WI38 (cell line): ENCODE data around the gene GRIK5.

ENCODE experiments used
- H3K4me3 ChIP-seq: 2 replicates; pipeline ENCODE4 v1.5.1; 2011; ENCODE audit warnings: low read depth, mild to moderate bottlenecking, control low read depth, low read length
- TF ChIP-seq, protein P1 (sequence below): IDR thresholded peaks from 2 replicates; pipeline ENCODE4 v1.5.1; 2012; ENCODE audit warnings: low read depth, mild to moderate bottlenecking, control low read depth, low read length

Gene GRIK5

DNA sequence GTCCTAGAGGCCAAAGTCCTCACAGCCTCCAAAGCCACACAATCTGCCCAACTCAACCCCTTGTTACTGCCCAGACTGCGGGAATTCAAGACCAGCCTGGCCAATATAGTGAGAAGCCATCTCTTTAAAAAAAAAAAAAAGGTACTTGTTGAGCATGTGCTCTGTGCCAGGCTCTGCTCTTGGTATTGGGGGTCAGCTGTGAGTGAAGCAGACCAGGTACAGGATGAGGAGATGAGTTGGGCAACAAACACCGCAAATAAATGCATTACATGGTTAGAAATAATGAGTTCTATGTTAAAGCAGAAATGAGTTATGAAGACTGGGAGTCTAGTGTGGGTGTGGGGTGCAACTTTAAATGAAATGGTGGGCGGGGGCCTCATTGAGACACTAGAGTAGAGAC lies 9.9 kb downstream of the GRIK5 start:
- no peak overlapping the region for H3K4me3 ChIP-seq

DNA sequence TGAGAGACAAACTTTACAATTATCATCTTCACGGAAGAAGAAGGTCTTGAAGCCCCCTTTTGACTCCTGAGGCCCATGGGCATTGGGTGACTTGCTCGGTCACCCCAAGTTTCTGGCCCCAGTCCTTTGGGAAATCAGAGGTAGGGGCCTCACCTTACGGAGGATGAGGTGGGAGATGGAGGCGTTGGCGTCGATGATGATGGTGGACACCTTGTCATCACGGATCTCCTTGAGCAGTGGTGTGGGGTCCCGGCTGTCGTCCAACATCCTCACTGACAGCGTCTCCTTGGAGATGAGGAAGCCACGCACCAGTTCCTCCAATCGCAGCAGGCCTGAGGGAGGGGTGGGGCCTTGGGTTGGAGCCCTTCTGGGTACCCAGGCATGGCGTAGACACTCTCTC lies 10.8 kb downstream of the GRIK5 start:
- H3K4me3 ChIP-seq, result no peak overlapping the region
- TF ChIP-seq, protein P1, sequence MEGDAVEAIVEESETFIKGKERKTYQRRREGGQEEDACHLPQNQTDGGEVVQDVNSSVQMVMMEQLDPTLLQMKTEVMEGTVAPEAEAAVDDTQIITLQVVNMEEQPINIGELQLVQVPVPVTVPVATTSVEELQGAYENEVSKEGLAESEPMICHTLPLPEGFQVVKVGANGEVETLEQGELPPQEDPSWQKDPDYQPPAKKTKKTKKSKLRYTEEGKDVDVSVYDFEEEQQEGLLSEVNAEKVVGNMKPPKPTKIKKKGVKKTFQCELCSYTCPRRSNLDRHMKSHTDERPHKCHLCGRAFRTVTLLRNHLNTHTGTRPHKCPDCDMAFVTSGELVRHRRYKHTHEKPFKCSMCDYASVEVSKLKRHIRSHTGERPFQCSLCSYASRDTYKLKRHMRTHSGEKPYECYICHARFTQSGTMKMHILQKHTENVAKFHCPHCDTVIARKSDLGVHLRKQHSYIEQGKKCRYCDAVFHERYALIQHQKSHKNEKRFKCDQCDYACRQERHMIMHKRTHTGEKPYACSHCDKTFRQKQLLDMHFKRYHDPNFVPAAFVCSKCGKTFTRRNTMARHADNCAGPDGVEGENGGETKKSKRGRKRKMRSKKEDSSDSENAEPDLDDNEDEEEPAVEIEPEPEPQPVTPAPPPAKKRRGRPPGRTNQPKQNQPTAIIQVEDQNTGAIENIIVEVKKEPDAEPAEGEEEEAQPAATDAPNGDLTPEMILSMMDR, result no peak

More for the DNA sequence above, 9.9 kb downstream of the GRIK5 start:
- TF ChIP-seq, protein P1, result no peak

DNA sequence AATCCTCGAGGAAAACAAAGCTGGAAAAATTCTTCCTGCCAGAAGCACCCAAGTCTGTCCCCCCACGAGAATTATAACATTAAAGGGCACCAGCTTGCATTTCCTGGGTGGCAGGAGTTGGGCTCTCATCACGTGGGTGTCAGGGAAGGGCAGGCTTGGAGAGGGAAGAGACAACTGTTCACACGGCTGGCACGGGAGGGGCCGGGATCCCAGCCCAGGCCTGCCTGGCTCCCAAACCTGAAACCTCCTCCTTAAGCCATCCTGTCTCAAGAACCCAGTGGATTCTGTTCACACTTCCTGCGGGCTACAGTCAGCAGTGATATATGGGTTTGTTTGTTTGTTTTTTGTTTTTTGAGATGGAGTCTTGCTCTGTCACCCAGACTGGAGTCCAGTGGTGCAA lies 12.2 kb downstream of the GRIK5 start:
- no peak overlapping the region for H3K4me3 ChIP-seq
- TF ChIP-seq, protein P1, result no peak

DNA sequence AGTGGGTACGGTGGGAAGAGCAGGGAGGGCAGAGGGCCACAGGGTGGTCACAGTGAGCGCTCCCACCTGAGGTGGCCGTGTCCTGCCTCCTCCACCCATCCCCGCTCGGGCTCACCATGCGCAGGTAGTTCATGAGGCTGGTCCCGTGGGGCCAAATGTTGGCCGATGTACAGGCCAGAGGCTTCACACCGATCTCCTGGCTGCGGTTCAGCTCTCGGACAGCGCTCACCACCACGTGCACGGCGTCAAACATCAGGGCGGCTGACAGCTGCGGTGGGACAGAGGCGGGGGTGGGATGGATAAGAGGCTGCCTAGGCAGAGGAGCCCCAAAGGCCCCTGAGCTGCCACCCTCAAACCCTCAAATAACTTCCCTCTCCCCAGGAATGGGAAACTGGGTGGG lies 15.8 kb downstream of the GRIK5 start:
- no peak overlapping the region for H3K4me3 ChIP-seq
- TF ChIP-seq, protein P1, result no peak

DNA sequence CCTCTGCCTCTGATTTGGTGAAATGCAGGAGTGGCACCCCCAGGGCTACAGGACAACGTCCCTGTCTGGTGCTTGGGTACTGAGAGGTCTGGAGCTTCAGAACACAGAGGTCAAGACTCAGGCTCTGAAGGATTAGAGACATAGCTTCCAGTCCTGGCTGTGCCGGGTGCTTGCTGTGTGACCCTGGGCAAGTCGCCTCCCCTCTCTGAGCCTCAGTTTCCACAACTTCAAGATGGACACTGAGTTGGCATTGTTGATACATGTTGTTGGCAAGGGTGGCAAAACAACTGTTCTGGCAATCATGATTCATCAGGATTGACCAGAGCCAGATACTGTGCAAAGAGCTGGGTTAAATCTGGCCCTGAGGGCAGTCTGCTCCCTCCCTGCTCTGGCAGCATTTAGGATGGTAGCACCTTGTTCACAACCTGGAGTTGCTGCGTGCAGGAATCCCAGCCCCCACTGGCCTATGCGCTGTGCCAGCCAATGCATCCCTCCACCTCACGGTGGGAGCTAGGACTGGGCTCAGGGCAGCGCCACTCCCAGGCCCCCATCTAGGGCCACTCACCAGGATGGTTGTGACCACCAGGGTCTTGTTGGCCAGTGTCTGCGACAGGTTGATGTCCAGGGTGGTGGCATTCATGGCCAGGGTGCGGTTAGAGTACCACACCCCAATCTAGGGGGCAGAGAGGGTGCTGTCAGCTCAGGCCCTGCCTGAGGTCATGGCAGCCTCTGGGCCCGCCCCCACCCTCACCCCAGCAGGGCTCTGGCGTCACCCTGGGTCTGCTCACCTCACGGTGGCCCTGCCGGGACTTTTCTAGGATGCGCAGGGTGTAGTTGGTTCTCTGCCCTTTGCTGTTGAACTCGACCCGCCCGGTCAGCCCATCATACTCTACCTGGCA lies 16.7 kb downstream of the GRIK5 start:
- no peak overlapping the region for H3K4me3 ChIP-seq
- TF ChIP-seq, protein P1, result no peak

DNA sequence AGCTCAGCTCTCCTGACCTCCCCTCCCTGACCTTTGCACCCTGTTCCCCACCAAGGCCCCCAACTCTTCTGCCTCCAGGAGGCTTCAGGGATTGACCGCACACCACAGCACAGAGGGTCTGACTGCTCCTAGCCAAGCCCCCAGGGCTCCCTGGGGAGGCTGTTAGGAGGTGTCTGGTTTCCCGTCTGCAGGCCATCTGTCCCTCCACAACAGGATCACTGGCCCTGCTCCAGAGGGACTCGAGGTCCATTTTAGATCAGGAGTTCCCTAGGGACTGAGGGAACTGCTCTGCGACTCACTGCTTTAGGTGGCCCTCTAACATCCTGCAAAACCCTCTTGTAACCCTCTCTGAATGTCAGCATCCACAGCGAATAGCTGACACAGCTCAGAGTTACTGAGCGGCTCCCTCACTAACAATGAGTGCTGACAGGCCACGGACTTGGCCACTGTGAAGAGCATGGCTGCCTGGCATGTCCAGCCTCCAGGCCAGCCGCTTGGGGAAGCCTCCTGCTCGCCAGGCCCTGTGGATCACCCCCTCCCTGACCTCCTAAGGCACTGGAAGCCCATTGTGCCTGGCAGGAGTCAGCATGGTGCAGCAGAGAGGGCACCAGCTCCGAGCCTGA lies 17.7 kb downstream of the GRIK5 start:
- TF ChIP-seq, protein P1, result no peak
- no peak overlapping the region for H3K4me3 ChIP-seq
